Rectal smooth muscle tissue (tissue), 1 donor: ENCODE results near the gene ULBP3.
"Not testable (repeated sequence)": the region's sequence is repeated elsewhere in the genome, so short reads cannot be mapped to it uniquely, and the experiment has no call there.

Experiments used
- H3K27ac ChIP-seq: one replicate; pipeline ENCODE4 v1.7.0; 2013; ENCODE audit warnings: low read depth, low read length, inconsistent platforms
- H3K27me3 ChIP-seq: one replicate; pipeline ENCODE4 v1.7.0; 2013; ENCODE audit warnings: low read length; ENCODE audit not compliant: control insufficient read depth, insufficient read depth
- H3K36me3 ChIP-seq: one replicate; pipeline ENCODE4 v1.7.0; 2013; ENCODE audit warnings: low read length; ENCODE audit not compliant: control insufficient read depth, insufficient read depth
- H3K4me1 ChIP-seq: one replicate; pipeline ENCODE4 v1.7.0; 2013; ENCODE audit warnings: low read length; ENCODE audit not compliant: control insufficient read depth, insufficient read depth
- H3K4me3 ChIP-seq: one replicate; pipeline ENCODE4 v1.7.0; 2013; ENCODE audit warnings: low read length
- H3K9ac ChIP-seq: one replicate; pipeline ENCODE4 v1.7.0; 2013; ENCODE audit warnings: low read length

Gene ULBP3

DNA sequence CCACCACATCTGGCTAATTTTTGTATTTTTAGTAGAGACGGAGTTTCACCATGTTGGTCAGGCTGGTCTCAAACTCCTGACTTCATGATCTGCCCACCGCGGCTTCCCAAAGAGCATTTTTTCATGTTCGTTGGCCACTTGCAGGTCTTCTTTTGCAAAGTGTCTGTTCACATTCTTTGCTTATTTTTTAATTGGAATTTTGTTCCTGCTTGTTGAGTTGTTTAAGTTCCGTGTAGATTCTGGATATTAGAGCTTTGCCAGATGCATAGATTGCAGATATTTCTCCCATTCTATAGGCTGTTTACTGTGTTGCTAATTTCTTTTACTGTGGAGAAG is 51.8 kb downstream of the ULBP3 start:
- not testable (repeated sequence) for H3K4me1 ChIP-seq, H3K4me3 ChIP-seq, H3K9ac ChIP-seq, H3K36me3 ChIP-seq, H3K27ac ChIP-seq
- peaks cover 29% of the 10 kb centered on the region for H3K27me3 ChIP-seq

DNA sequence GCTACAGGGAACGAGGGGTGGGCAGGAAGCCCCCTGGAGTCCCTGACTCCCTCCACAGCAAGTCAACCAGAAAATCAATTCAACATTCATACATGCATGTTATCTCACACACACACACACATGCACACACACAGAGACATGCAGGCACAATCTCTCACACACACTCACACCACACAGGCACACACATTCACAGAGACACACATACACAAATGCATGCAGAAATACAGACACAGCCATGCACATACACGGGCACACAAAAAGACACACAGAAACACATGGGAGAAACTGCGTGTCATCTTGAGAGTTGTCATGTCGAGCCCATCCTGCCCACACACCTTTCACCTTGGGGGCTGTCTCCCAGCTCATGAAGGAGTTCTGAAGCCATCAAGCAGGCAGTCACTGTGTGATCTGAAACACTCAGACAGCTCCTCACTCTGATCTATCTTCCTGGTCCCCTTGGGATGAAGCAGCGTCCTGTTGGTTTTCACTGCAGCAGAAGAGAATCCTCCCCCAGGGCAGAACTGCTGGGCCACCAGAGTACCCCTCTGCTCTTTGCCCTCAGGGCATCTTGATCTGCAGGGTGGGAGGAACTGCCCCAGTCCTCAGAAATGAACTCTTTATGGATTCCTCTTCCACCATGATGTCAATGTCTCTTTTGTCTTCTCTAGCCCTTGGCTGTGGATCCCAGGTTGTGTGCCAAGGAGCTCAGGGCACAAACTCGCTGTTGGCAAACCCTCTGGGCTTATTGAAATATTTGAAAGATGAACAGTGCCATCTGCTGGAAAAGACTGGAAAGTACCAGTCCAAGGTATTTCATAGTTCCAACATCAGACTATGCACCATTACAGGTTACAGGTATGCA is 52.4 kb downstream of the ULBP3 start:
- Histone ChIP-seq H3K27me3 (peaks cover 32% of the 10 kb centered on the region), H3K4me3 (no peak overlapping the region), H3K9ac (no peak overlapping the region), H3K4me1 (no peaks in the 10 kb centered on the region), H3K27ac (no peak overlapping the region), H3K36me3 (no peaks in the 10 kb centered on the region)

DNA sequence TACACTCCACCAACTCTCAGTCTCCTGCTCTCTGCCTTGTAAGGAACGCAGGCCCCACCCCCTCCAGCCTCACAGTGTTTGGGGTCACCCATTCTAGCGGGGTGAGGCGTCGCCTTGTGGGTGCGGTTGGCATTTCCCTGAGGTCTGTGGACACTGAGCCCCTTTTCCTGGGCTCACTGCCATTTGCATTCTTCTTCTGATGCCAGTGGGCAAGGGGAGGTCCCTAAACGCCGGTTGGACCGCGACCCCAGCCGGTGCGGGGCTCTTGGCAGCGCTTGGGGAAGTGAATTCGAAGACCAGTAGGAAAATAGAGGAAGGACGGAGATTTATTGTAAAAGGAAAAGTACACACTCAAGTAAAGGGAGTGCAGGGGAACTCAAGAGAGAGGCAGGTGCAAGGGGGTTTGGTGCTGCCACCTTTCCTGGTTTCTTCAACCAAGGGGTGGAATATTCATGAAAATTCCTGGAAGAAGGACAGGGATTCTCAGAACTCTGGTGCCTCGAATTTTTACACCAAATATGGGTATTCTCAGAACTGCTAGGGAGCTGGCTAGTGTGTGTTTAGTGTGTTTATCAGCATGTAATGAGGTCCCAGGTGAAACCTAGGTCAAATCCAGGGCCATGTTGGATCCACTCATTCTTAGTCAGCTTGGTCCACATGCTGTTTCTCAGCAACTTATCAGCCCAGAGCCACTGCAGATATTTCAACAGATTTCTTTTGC is 53.5 kb downstream of the ULBP3 start:
- H3K27me3 ChIP-seq, result peaks cover 32% of the 10 kb centered on the region
- H3K4me1 ChIP-seq, H3K27ac ChIP-seq, H3K36me3 ChIP-seq, H3K4me3 ChIP-seq, H3K9ac ChIP-seq: not testable (repeated sequence)

DNA sequence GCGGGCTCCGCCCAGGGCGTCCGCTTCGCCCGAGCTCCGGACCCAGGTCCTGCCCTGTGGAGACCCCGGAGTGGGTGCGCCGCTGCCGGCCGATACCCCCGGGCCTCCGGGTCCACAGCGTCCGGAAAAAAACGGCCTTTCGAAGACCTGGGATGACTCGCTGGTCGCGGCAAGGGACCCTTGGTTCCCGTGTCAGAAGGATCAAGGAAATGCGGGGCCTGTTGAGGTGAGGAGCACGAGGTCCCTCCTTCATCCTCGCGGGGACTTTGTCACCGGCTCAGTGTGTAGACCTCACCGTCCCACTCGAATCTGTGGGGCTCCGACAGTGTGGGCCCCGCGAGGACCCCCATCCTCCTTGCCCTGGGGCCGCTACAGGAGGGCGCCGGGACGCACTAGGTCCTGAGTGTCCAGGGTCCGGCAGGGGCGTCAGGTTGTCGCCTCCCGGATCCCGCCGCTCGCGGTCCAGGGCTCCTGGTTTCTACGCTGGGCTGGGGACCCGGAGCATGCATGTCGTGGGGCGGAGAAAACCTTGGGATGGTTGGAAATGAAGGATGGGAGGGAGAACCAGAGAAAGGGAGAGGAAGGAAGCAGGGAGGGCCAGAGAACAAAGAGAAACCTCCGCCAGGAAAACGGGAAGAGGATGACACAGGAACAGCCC is 54.2 kb downstream of the ULBP3 start:
- not testable (repeated sequence) for H3K36me3 ChIP-seq, H3K4me1 ChIP-seq, H3K4me3 ChIP-seq, H3K9ac ChIP-seq, H3K27ac ChIP-seq
- H3K27me3 ChIP-seq, result peaks cover 32% of the 10 kb centered on the region

DNA sequence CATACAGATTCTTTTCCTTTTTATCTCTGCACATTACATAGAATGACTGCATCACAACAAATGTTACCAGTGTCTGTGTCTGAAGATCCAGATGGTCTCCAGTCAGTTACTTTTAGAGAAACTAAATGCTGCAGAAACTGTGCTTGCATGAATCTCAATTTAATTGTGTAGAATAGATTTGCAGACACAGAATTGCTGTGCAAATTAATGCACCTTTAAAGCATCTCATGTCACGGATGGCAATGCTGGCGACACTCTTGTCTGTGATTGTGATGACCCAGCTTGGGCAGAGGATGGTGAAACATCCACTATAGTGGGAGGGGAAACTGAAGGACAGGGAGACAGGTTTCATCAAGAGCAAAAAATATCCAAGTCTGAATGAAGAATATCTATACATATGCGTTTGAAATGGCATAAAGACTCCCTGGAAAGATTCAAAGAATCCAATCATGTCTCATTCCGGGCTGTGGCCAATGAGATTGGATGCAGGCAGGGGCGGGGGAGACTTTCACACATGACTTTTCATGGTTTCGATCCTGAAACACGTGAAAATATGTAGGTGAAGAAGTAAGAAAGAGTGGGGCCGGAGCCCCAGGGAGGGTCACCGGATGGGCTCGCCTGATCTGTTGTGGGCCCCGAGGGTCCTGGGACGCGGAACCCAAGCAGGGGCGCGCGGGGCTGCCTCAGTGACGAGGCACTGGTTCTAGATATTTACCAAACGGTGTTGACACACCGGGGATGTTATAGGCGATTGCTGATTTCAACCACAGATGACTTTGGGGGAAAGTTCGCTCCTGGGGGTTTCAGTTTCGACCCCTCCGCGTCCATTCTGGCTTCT is 54.9 kb downstream of the ULBP3 start:
- peaks cover 30% of the 10 kb centered on the region for H3K27me3 ChIP-seq
- H3K4me3 ChIP-seq, result not testable (repeated sequence)

DNA sequence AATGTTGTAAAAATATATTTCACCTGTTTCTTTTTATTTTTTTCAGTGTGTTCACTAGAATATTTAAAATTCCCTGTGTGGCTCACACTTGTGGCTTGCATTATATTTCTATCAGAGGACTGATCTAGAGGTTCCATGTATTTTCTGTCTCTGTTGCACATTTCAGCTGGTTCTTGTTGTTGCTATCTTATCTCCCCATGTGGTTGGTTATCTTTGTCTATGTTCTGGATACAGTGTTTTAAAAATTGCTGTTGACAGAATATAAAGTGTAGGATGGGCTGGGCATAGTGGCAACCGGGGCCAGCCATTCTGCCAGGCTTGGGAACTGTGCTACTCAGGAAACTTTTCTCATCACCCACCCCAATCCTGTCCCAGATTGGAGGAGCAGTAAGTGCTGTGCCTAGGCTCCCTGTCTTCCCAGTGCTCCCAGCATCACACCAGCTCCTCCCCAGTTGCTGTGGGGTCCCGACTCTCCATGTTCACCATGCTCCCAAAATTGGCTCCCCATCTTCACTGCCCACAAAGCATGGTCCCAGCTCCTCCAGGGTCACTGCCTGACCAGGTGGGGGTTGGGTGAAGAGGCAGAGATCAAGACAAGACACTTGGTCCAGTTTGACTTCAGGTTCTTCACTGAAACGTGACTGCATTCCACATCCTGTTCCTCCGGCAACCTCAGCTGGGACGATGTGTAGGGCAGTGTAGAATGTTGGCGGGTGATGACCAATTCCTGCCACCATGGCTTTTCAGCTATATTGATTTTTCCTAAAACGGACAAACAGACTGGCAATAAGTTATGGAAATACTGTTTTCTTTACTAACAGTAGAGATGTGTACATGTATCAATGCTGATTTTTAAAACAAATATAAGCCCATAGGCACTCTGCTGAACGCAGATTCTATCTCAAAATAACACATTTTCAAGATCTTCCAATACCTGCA is 55.8 kb downstream of the ULBP3 start:
- not testable (repeated sequence) for H3K4me3 ChIP-seq, H3K27ac ChIP-seq, H3K4me1 ChIP-seq, H3K9ac ChIP-seq, H3K36me3 ChIP-seq
- H3K27me3 ChIP-seq, result peaks cover 26% of the 10 kb centered on the region

More for the DNA sequence above, 54.9 kb downstream of the ULBP3 start:
- H3K36me3 ChIP-seq, H3K4me1 ChIP-seq, H3K27ac ChIP-seq, H3K9ac ChIP-seq: not testable (repeated sequence)
